GM04503 (cell line): Measurements from ENCODE around the gene ARHGAP6.

Experiments
- DNase-seq: peaks from one replicate; pipeline ENCODE4 v3.0.0-alpha.2; 2012; ENCODE audit warnings: low read depth

Gene ARHGAP6

DNA sequence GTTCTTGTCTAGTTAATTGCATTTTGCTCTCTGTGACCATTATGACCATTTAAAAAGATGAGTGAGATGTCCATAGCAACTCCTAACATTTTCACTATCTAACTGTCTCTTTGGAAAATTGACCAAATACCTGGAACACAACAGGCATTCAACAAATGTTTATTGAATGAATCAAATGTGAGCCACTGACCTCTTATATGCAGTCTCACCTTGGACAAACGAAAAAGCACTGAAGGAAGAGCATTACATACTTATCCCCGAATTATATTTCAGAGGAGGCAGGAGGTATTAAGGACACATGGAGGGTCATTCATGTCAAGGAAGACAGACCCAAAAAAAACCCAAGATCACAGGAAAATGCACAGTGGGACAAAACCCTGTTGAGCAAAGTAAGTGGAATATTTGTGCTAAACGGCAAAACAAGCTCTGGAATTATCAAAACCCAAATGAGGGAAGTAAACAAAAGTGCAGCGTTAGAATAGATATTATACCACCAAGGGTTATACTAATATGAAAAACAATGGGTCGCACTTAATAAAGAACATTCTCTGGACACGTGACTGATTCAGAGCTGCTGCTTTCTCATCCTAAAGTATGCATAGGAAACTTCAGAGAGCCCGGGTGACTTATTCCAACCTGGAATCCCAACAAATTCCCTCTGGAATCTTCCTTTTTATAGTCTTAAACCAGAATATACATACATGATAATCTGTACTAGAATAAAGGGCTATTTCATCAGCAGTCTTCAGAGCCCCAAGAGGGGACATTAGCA, 240.6 kb downstream of the ARHGAP6 start:
- no peak for DNase-seq

DNA sequence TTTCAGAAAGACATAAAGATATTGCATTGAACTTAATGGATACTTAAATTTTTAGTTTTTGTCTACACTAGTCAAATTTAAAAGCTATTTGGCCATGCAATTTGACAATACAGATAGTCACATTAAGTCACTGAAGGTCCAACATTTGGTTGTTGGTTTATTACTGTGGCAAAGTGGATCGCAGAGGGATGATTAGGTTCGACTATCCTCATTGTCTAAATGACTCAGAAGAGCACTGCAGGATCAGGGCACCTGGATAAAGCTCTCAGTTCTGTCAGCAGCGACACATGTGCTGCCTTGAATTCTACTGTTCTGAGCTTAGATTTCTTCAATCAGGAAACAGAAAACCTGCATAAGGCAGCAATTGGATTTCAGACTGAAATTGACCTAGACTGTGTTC, 241.8 kb downstream of the ARHGAP6 start:
- no peak for DNase-seq

GRCh38 chrX:11423362-11423818, 242.3 kb downstream of the ARHGAP6 start:
- no peak for DNase-seq

DNA sequence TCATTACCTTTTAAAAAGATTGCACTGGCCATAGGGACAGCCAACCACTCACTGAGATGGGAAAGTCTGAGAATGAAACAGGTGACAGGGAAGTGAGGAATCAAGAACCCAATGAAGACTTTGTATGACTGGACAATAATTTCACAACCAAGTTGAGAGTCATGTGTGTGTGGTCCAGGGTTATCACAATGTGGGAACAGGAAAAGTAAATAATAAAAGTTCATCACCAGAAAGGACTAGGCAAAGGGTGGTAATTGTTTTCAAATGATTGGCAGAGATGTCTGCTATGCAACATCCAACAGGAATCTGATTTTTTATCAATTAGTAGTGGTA, 243.2 kb downstream of the ARHGAP6 start:
- no peak for DNase-seq

GRCh38 chrX:11421805-11422524, 243.8 kb downstream of the ARHGAP6 start:
- no peak for DNase-seq

- no peak for DNase-seq
Measured at GRCh38 chrX:11420851-11421250, 244.9 kb downstream of the ARHGAP6 start.

DNA sequence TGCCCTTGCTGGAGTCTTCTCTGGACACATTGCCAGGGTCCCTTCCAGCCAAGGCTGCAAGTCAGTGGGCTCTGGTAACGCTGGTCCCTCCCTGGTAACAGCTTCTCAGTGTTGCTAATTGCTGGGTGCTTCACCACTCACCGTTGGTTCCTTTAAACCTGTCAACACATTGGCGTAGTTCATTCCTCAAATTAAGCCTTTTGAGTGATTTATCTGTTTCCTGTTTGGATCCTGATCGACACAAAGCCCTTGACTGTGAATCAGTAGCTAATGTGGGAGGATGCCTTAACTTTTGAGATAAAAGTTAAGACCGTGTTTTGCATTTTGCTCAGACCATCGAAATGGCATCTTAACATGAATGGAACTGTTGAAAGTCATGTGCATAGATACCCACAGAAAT, 246.6 kb downstream of the ARHGAP6 start:
- no peak for DNase-seq

DNA sequence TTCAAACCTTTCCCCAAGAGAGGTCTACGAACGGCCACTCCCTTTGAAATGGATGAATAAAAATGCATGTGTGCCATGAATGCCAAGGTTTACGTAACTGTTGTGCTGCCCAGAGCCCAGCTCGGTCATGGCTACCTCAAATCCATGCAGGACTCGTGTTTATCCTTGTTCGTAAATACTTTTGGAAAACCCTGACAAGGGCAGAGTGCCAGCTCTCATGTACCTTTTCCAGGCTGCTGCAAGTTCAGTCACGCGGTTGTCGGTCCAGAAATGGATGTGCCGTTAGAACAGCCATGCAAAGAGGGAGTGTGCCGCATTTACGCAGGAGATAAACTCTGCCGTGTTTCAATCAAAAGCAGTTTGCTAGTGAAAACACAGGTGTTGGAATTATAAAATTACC, 249.1 kb downstream of the ARHGAP6 start:
- no peak for DNase-seq

GRCh38 chrX:11414091-11414490, 251.6 kb downstream of the ARHGAP6 start:
- DNase-seq: no peak

- no peak for DNase-seq
Measured at GRCh38 chrX:11412715-11413623, 252.8 kb downstream of the ARHGAP6 start.

DNA sequence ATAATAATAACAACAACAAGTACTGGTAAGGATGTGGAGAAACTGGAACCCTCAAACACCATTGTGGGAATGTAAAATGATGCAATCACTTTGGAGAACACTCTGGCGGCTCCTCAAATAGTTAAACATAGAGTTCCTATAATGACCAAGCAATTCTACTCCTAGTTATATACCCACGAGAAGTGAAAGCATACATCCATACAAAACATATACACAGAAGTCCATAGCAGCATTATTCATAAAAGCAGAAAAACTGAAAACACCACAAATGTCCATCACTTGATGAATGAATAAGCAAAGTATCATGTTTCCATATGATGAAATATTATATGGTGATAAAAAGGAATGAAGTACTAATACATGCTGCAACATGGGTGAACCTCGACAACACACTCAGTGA, 255.8 kb downstream of the ARHGAP6 start:
- no peak for DNase-seq

DNA sequence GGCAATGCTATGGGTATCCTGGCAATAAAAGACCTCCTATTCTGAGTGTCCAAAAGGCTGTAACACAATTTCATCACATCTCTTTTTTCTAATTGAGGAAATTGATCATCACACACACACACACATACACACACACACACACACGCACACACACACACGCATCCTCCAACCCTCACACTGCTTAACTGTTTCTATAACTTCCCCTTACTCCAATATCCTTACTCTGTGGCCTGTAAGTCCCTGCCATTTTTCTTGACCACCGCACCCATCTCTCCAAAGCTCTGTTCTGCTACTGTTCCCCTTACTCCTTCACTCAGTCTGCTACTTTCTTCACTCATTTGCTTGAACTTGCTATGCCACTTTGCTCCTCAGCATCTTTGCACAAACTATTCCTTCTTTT, 256.9 kb downstream of the ARHGAP6 start:
- DNase-seq: no peak

- no peak for DNase-seq
Measured at GRCh38 chrX:11408109-11408405, 257.7 kb downstream of the ARHGAP6 start.

DNA sequence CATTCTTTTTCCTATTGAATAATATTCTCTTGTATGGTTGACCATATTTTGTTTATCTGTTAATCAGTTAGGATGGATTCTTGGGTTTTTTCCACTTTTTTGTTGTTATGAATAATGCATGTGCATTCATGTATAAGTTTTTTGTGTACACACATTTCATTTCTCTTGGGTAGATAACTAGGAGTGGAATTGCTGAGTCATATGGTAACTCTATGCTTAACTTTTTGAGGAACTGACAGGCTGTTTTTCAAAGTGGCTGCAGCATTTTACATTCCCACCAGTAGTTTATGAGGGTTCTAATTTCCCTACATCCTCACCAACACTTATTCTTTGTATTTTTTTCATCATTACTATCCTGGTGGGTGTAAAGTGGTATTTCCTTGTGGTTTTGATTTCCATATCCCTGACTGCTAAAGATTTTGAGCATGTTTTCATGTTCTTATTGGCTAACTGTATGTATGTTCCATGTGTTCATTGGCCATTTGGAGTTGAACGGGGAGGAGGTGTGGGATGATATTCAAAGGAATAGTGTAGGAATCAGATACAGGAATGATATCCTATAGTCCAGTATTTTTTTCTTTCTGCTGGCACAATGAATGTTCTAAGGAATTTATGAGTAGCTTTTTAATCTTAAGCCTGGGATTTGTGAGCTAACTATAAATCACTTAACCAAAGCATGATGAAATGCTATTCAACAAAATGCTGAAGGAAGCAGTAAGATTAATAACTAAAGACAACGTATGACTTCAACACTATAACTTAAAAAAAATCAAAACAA, 258.2 kb downstream of the ARHGAP6 start:
- DNase-seq: no peak

- DNase-seq: no peak
Measured at GRCh38 chrX:11406109-11406765, 259.5 kb downstream of the ARHGAP6 start.

GRCh38 chrX:11403631-11404030, 262.1 kb downstream of the ARHGAP6 start:
- DNase-seq: no peak

GRCh38 chrX:11401966-11402365, 263.8 kb downstream of the ARHGAP6 start:
- DNase-seq: no peak

GRCh38 chrX:11399489-11400094, 266.1 kb downstream of the ARHGAP6 start:
- no peak for DNase-seq

- no peak for DNase-seq
Measured at GRCh38 chrX:11398785-11399184, 266.9 kb downstream of the ARHGAP6 start.

DNA sequence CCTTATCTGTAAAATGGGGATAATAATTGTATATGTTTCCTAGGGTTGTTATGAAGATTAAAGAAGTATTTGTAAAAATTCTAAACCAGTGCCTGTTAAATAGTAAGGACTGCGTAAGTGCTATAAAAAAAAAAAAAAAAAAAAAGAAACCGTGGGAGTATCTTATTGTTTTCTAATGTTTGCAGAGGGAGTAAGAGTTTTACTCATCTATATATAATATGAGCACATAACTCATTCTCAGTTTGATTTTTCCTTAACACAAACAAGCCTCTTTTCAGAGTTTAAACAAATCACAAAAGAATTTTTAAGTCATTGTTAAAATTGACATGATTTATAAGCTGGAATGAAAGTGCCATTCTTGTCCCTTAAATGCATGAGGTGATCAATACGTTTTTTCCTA, 267.6 kb downstream of the ARHGAP6 start:
- no peak for DNase-seq

- no peak for DNase-seq
Measured at GRCh38 chrX:11397680-11398079, 268.0 kb downstream of the ARHGAP6 start.
